DOHH2 (cell line): ENCODE measurements around the gene CGN.

Source experiments
- EZH2phosphoT487 ChIP-seq: fragments of 200-600 bp; sonication (generic); IDR thresholded peaks from 2 replicates; pipeline ENCODE4 v1.6.1; 2017; ENCODE audit warnings: borderline replicate concordance, mild to moderate bottlenecking, antibody characterized with exemption, low read length, moderate library complexity, mixed read lengths
- TF ChIP-seq, protein P1 (sequence below): fragments of 200-600 bp; sonication (generic); IDR thresholded peaks from one replicate; pipeline ENCODE4 v1.5.1; 2014; ENCODE audit warnings: antibody characterized with exemption, mild to moderate bottlenecking, low read depth, low read length; ENCODE audit not compliant: poor library complexity, severe bottlenecking

DNA sequence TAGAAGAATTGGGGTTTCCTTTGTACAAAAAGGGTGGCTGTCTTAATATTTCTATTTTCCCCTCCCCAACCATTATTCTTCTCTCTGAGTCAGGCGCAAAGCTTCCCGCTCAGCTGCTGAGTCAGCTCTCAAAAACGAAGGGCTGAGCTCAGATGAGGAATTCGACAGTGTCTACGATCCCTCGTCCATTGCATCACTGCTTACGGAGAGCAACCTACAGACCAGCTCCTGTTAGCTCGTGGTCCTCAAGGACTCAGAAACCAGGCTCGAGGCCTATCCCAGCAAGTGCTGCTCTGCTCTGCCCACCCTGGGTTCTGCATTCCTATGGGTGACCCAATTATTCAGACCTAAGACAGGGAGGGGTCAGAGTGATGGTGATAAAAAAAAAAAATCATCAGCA is 25.9 kb downstream of the CGN start:
- TF ChIP-seq, protein P1, sequence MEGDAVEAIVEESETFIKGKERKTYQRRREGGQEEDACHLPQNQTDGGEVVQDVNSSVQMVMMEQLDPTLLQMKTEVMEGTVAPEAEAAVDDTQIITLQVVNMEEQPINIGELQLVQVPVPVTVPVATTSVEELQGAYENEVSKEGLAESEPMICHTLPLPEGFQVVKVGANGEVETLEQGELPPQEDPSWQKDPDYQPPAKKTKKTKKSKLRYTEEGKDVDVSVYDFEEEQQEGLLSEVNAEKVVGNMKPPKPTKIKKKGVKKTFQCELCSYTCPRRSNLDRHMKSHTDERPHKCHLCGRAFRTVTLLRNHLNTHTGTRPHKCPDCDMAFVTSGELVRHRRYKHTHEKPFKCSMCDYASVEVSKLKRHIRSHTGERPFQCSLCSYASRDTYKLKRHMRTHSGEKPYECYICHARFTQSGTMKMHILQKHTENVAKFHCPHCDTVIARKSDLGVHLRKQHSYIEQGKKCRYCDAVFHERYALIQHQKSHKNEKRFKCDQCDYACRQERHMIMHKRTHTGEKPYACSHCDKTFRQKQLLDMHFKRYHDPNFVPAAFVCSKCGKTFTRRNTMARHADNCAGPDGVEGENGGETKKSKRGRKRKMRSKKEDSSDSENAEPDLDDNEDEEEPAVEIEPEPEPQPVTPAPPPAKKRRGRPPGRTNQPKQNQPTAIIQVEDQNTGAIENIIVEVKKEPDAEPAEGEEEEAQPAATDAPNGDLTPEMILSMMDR: no peak
- no peak for TF ChIP-seq EZH2phosphoT487
